OCI-LY3 (cell line): ENCODE results near the gene CCDC34.

Experiments used
- H2AFZ ChIP-seq: fragments of 200-600, 300-600 bp; shearing (Covaris generic); 2 replicates; pipeline ENCODE4 v1.6.0; 2014; ENCODE audit warnings: antibody characterized with exemption, low read depth, low read length
- H3K27ac ChIP-seq: fragments of 200-600, 300-600 bp; sonication (generic); 2 replicates; pipeline ENCODE4 v1.5.1; 2014; ENCODE audit warnings: mild to moderate bottlenecking, low read length, moderate library complexity, mixed read lengths
- H3K27me3 ChIP-seq: fragments of 200-600, 300-600 bp; sonication (generic); 2 replicates; pipeline ENCODE4 v1.6.1; 2014; ENCODE audit warnings: low read depth, low read length, mixed read lengths
- H3K36me3 ChIP-seq: fragments of 200-600, 300-600 bp; sonication (generic); replicated peaks from 2 replicates; pipeline ENCODE3; 2014; ENCODE audit warnings: low read depth, low read length, mixed read lengths
- H3K4me1 ChIP-seq: fragments of 300-600, 200-600 bp; sonication (generic); 2 replicates; pipeline ENCODE4 v1.6.1; 2014; ENCODE audit warnings: low read length, mixed read lengths
- H3K4me2 ChIP-seq: fragments of 200-600, 300-600 bp; sonication (generic); 2 replicates; pipeline ENCODE4 v1.6.1; 2014; ENCODE audit warnings: low read length, mixed read lengths
- H3K4me3 ChIP-seq: fragments of 300-600, 200-600 bp; sonication (generic); 2 replicates; pipeline ENCODE4 v1.5.1; 2014; ENCODE audit warnings: antibody characterized with exemption, mild to moderate bottlenecking, low read length, moderate library complexity
- H3K79me2 ChIP-seq: fragments of 300-600, 200-600 bp; shearing (Covaris generic); 2 replicates; pipeline ENCODE4 v1.6.1; 2014; ENCODE audit warnings: mild to moderate bottlenecking, low read length, mixed read lengths
- H3K9ac ChIP-seq: fragments of 300-600, 200-600 bp; shearing (Covaris generic); 2 replicates; pipeline ENCODE4 v1.6.0; 2014; ENCODE audit warnings: mild to moderate bottlenecking, low read length, moderate library complexity
- H3K9me3 ChIP-seq: fragments of 200-600, 300-600 bp; shearing (Covaris generic); 2 replicates; pipeline ENCODE4 v1.6.1; 2014; ENCODE audit warnings: low read length, mixed read lengths; ENCODE audit not compliant: insufficient read depth
- H4K20me1 ChIP-seq: fragments of 200-600, 300-600 bp; sonication (generic); 2 replicates; pipeline ENCODE4 v1.6.1; 2016; ENCODE audit warnings: low read length, mixed read lengths; ENCODE audit not compliant: insufficient read depth
- CTCF ChIP-seq: fragments of 200-600, 300-600 bp; sonication (generic); IDR thresholded peaks from 2 replicates; pipeline ENCODE4 v1.5.1; 2014; ENCODE audit warnings: antibody characterized with exemption, low read length, low read depth
- EZH2phosphoT487 ChIP-seq: fragments of 200-600 bp; shearing (Covaris generic); IDR thresholded peaks from 2 replicates; pipeline ENCODE4 v1.6.1; 2018; ENCODE audit warnings: antibody characterized with exemption, mixed run types, low read depth

CCDC34 gene

GRCh38 chr11:27375370-27375769, 12.4 kb upstream of the CCDC34 start:
- H3K4me1 ChIP-seq = no peaks in the 10 kb centered on the region
- no peak overlapping the region for H3K4me3 ChIP-seq
- no peaks in the 10 kb centered on the region for H3K27me3 ChIP-seq
- H3K79me2 ChIP-seq = no peaks in the 10 kb centered on the region
- H3K4me2 ChIP-seq = no peak overlapping the region
- H2AFZ ChIP-seq = no peak overlapping the region
- no peak overlapping the region for H3K9ac ChIP-seq
- H4K20me1 ChIP-seq = no peaks in the 10 kb centered on the region
- H3K9me3 ChIP-seq = no peaks in the 10 kb centered on the region
- TF ChIP-seq EZH2phosphoT487 = no peak
- no peak for TF ChIP-seq CTCF
- H3K36me3 ChIP-seq = no peaks in the 10 kb centered on the region
- no peak overlapping the region for H3K27ac ChIP-seq

GRCh38 chr11:27373856-27374602, 11.0 kb upstream of the CCDC34 start:
- no peak for TF ChIP-seq CTCF
- no peak for TF ChIP-seq EZH2phosphoT487
- no peak overlapping the region for H2AFZ ChIP-seq
- no peaks in the 10 kb centered on the region for H3K27me3 ChIP-seq
- no peak overlapping the region for H3K4me3 ChIP-seq
- no peak overlapping the region for H3K4me2 ChIP-seq
- H4K20me1 ChIP-seq = no peaks in the 10 kb centered on the region
- H3K79me2 ChIP-seq = no peaks in the 10 kb centered on the region
- no peaks in the 10 kb centered on the region for H3K4me1 ChIP-seq
- H3K9me3 ChIP-seq = no peaks in the 10 kb centered on the region
- H3K9ac ChIP-seq = no peak overlapping the region
- H3K36me3 ChIP-seq = no peaks in the 10 kb centered on the region
- H3K27ac ChIP-seq = no peak overlapping the region

- no peak for TF ChIP-seq CTCF
- TF ChIP-seq EZH2phosphoT487 = no peak
- no peaks in the 10 kb centered on the region for H3K4me1 ChIP-seq
- H3K9me3 ChIP-seq = no peaks in the 10 kb centered on the region
- H3K27ac ChIP-seq = no peak overlapping the region
- H3K4me2 ChIP-seq = no peak overlapping the region
- no peak overlapping the region for H3K4me3 ChIP-seq
- no peak overlapping the region for H2AFZ ChIP-seq
- H3K79me2 ChIP-seq = no peaks in the 10 kb centered on the region
- no peaks in the 10 kb centered on the region for H3K27me3 ChIP-seq
- no peaks in the 10 kb centered on the region for H4K20me1 ChIP-seq
- H3K36me3 ChIP-seq = no peaks in the 10 kb centered on the region
- no peak overlapping the region for H3K9ac ChIP-seq
Observed at GRCh38 chr11:27373392-27373791, 10.4 kb upstream of the CCDC34 start.

GRCh38 chr11:27372164-27372563, 9.1 kb upstream of the CCDC34 start:
- Histone ChIP-seq H3K27me3 (no peaks in the 10 kb centered on the region), H3K79me2 (no peaks in the 10 kb centered on the region), H3K9me3 (no peaks in the 10 kb centered on the region), H2AFZ (no peak overlapping the region), H4K20me1 (no peaks in the 10 kb centered on the region), H3K27ac (no peak overlapping the region), H3K36me3 (no peaks in the 10 kb centered on the region), H3K4me2 (no peak overlapping the region), H3K4me1 (no peaks in the 10 kb centered on the region), H3K9ac (no peak overlapping the region), H3K4me3 (no peak overlapping the region)
- TF ChIP-seq EZH2phosphoT487 (no peak), CTCF (no peak)
